Mesangial cell (primary cell): ENCODE data around the gene SPANXN3. TPM values are rescaled to one million over a fixed set of nuclear protein-coding genes. Genes with fewer than 3 reads are reported as not detected.

Source experiments
- total RNA-seq: library from RNA; depleted of rRNA; stranded (reverse); fragments of >200 nt; gene quantifications from 2 replicates; pipeline ENCODE4 v1.2.3, GENCODE V29; 2015

SPANXN3 gene, protein sequence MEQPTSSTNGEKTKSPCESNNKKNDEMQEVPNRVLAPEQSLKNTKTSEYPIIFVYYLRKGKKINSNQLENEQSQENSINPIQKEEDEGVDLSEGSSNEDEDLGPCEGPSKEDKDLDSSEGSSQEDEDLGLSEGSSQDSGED
- total RNA-seq = 0.49 TPM in 1 of 2 replicates, not detected in the other

DNA sequence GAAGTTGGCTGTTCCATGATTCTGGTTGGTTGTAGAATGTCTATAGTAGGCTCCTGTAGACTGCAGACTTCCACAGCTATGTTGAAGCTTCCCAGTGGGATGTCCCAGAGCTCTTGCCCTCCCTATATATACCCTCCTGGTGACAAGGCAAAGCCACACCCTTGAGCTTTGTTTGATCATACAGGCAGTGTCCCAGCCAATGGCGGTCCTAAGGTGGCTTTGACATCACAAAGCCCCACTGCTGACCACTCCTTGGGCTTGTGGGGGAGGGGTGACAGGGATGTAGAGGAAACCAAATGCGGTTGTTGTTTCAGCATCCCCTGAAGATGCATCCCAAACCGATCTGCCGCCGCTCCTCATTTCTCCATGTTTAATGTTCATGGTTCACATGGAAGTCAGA lies at the start of gene SPANXN3:
SPANXN3 (minus strand) TSS at position 101 of the 400 bp plus-strand sequence; CDS start at position 17, 84 bp downstream.

Other genes with a start within 250 kb of the SPANXN3 start
- 17.3 and 29.5 TPM in 2 replicates for gene SLITRK4, start 118.6 kb upstream of the SPANXN3 start, total RNA-seq
- not detected in 2 replicates for gene SPANXN2, start 203.3 kb upstream of the SPANXN3 start, total RNA-seq